ENCODE measurements around the gene UBE3B.

Gene UBE3B

DNA sequence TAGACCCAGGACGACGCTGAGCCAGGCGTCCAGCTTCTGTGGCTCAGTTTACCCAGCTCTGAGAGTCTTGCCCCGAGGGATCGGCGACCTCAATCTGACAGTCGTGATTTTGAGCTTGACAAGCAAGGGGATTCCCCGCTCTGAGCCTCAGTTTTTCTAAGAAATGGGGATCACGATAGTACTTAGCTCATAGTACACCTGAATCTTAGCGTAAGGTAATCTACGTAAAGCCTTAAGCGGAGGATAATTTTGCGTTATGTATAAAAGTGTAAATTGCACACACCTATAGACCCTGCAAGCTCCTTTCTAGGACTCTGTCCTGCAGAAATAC is 96.4 kb downstream of the UBE3B start:
- TF ChIP-seq RARB (CRISPR knock-in tag; IDR thresholded peaks at IDR 0.05) (no peak), BACH2 (CRISPR knock-in tag; IDR thresholded peaks at IDR 0.05; ENCODE audit: borderline replicate concordance) (no peak), ZNF70 (CRISPR knock-in tag; IDR thresholded peaks at IDR 0.05) (no peak), ZFP3 (CRISPR knock-in tag; IDR thresholded peaks at IDR 0.05) (no peak), CSDC2 (CRISPR knock-in tag; IDR thresholded peaks at IDR 0.05) (no peak), TOX (CRISPR knock-in tag; IDR thresholded peaks at IDR 0.05; ENCODE audit: borderline replicate concordance) (no peak), SNAI2 (CRISPR knock-in tag; IDR thresholded peaks at IDR 0.05) (no peak), ISL1 (CRISPR knock-in tag; IDR thresholded peaks at IDR 0.05) (no peak), ZNF565 (CRISPR knock-in tag; conservative IDR thresholded peaks at IDR 0.05; ENCODE audit: low read depth) (no peak)
- TF ChIP-seq, protein P1, sequence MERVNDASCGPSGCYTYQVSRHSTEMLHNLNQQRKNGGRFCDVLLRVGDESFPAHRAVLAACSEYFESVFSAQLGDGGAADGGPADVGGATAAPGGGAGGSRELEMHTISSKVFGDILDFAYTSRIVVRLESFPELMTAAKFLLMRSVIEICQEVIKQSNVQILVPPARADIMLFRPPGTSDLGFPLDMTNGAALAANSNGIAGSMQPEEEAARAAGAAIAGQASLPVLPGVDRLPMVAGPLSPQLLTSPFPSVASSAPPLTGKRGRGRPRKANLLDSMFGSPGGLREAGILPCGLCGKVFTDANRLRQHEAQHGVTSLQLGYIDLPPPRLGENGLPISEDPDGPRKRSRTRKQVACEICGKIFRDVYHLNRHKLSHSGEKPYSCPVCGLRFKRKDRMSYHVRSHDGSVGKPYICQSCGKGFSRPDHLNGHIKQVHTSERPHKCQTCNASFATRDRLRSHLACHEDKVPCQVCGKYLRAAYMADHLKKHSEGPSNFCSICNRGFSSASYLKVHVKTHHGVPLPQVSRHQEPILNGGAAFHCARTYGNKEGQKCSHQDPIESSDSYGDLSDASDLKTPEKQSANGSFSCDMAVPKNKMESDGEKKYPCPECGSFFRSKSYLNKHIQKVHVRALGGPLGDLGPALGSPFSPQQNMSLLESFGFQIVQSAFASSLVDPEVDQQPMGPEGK (CRISPR knock-in tag; IDR thresholded peaks at IDR 0.05; ENCODE audit: borderline replicate concordance) = no peak
- no peak for ATAC-seq

- ATAC-seq = no peak
- TF ChIP-seq ZFP3 (CRISPR knock-in tag; IDR thresholded peaks at IDR 0.05) (no peak), ZNF565 (CRISPR knock-in tag; conservative IDR thresholded peaks at IDR 0.05; ENCODE audit: low read depth) (no peak), TOX (CRISPR knock-in tag; IDR thresholded peaks at IDR 0.05; ENCODE audit: borderline replicate concordance) (no peak), ZNF8 (CRISPR knock-in tag; IDR thresholded peaks at IDR 0.05) (no peak), RARB (CRISPR knock-in tag; IDR thresholded peaks at IDR 0.05) (no peak), CSDC2 (CRISPR knock-in tag; IDR thresholded peaks at IDR 0.05) (no peak), GLIS3 (CRISPR knock-in tag; IDR thresholded peaks at IDR 0.05) (no peak), ZFP30 (CRISPR knock-in tag; IDR thresholded peaks at IDR 0.05) (no peak), ZC3H10 (CRISPR knock-in tag; IDR thresholded peaks at IDR 0.05) (no peak)
- TF ChIP-seq, protein P2, sequence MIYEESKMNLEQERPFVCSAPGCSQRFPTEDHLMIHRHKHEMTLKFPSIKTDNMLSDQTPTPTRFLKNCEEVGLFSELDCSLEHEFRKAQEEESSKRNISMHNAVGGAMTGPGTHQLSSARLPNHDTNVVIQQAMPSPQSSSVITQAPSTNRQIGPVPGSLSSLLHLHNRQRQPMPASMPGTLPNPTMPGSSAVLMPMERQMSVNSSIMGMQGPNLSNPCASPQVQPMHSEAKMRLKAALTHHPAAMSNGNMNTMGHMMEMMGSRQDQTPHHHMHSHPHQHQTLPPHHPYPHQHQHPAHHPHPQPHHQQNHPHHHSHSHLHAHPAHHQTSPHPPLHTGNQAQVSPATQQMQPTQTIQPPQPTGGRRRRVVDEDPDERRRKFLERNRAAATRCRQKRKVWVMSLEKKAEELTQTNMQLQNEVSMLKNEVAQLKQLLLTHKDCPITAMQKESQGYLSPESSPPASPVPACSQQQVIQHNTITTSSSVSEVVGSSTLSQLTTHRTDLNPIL (CRISPR knock-in tag; IDR thresholded peaks at IDR 0.05; ENCODE audit: low read depth) = no peak
Observed at GRCh38 chr12:109575683-109576082, 98.2 kb downstream of the UBE3B start.

- TF ChIP-seq OSR1 (CRISPR knock-in tag; IDR thresholded peaks at IDR 0.05) = no peak
- TF ChIP-seq, protein P3, sequence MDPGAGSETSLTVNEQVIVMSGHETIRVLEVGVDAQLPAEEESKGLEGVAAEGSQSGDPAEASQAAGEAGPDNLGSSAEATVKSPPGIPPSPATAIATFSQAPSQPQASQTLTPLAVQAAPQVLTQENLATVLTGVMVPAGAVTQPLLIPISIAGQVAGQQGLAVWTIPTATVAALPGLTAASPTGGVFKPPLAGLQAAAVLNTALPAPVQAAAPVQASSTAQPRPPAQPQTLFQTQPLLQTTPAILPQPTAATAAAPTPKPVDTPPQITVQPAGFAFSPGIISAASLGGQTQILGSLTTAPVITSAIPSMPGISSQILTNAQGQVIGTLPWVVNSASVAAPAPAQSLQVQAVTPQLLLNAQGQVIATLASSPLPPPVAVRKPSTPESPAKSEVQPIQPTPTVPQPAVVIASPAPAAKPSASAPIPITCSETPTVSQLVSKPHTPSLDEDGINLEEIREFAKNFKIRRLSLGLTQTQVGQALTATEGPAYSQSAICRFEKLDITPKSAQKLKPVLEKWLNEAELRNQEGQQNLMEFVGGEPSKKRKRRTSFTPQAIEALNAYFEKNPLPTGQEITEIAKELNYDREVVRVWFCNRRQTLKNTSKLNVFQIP (CRISPR knock-in tag; IDR thresholded peaks at IDR 0.05; ENCODE audit: borderline replicate concordance, low read depth) = no peak
- TF ChIP-seq, protein P4, sequence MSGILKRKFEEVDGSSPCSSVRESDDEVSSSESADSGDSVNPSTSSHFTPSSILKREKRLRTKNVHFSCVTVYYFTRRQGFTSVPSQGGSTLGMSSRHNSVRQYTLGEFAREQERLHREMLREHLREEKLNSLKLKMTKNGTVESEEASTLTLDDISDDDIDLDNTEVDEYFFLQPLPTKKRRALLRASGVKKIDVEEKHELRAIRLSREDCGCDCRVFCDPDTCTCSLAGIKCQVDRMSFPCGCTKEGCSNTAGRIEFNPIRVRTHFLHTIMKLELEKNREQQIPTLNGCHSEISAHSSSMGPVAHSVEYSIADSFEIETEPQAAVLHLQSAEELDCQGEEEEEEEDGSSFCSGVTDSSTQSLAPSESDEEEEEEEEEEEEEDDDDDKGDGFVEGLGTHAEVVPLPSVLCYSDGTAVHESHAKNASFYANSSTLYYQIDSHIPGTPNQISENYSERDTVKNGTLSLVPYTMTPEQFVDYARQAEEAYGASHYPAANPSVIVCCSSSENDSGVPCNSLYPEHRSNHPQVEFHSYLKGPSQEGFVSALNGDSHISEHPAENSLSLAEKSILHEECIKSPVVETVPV (CRISPR knock-in tag; IDR thresholded peaks at IDR 0.05) = no peak
- TF ChIP-seq SNAI2 (CRISPR knock-in tag; IDR thresholded peaks at IDR 0.05) = no peak
- no peak for TF ChIP-seq ZNF8 (CRISPR knock-in tag; IDR thresholded peaks at IDR 0.05)
- no peak for TF ChIP-seq ZFP30 (CRISPR knock-in tag; IDR thresholded peaks at IDR 0.05)
- ATAC-seq = no peak
Observed at GRCh38 chr12:109577311-109577710, 99.9 kb downstream of the UBE3B start.

DNA sequence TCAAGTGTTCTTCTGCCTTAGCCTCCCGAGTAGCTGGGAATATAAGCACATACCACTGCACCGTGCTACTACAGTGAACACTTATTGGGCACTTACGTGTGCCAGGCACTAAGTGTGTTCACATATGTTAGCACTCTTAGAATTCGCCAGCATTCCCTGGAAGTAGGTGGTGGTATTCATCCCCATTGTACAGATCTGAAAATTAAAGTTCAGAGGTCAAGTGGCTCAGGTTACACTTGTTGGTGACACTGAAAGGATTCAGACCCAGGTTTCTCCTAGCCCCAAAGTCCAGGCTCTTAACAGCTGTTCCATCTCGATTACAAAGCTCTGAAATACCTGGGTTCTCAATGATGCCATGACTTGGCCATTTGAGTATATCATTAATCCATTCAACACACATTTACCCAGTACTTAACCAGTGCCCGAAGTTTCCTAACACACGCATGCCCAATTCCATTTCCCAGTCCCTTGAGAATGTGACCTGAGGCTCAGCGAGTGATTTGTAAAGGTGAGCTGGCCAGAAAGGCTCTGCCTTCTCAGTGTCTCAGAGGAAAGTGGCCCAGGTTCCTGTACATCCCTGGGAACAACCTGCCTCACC is 101.0 kb downstream of the UBE3B start:
- ATAC-seq = no peak
- no peak for TF ChIP-seq TOX (CRISPR knock-in tag; IDR thresholded peaks at IDR 0.05; ENCODE audit: borderline replicate concordance)
- no peak for TF ChIP-seq TSHZ2 (CRISPR knock-in tag; IDR thresholded peaks at IDR 0.05)
- no peak for TF ChIP-seq GLIS3 (CRISPR knock-in tag; IDR thresholded peaks at IDR 0.05)
- TF ChIP-seq, protein P4 (CRISPR knock-in tag; IDR thresholded peaks at IDR 0.05) = no peak
- TF ChIP-seq ZFP3 (CRISPR knock-in tag; IDR thresholded peaks at IDR 0.05) = no peak
- TF ChIP-seq TCF4 (CRISPR knock-in tag; IDR thresholded peaks at IDR 0.05; ENCODE audit: borderline replicate concordance) = no peak
- no peak for TF ChIP-seq CSDC2 (CRISPR knock-in tag; IDR thresholded peaks at IDR 0.05)
- no peak for TF ChIP-seq BACH2 (CRISPR knock-in tag; IDR thresholded peaks at IDR 0.05; ENCODE audit: borderline replicate concordance)
- no peak for TF ChIP-seq ZC3H10 (CRISPR knock-in tag; IDR thresholded peaks at IDR 0.05)
- TF ChIP-seq, protein P3 (CRISPR knock-in tag; IDR thresholded peaks at IDR 0.05; ENCODE audit: borderline replicate concordance, low read depth) = no peak
- TF ChIP-seq, protein P2 (CRISPR knock-in tag; IDR thresholded peaks at IDR 0.05; ENCODE audit: low read depth) = no peak

Measured in SK-N-SH treated with all-trans-retinoic acid at 6 μM for 48 hours (cell line).